Sigmoid colon (tissue), 3 donors: ENCODE data around the gene ZNF142.

ENCODE experiments used
- CTCF ChIP-seq, 4 experiments: fragments of 450-650 bp in 3 of 4; fragments of 200-600 bp in 1 of 4; IDR thresholded peaks; one replicate each; pipeline ENCODE4 v1.5.1; 2016 to 2019; ENCODE audit warnings: antibody characterized with exemption in 4 of 4, mild to moderate bottlenecking in 3 of 4, moderate library complexity in 2 of 4
- POLR2A ChIP-seq, 2 donors: fragments of 450-650 bp; IDR thresholded peaks; one replicate each; pipeline ENCODE4 v1.6.1; 2016; ENCODE audit warnings: antibody characterized with exemption in 2 of 2, mild to moderate bottlenecking in 2 of 2, moderate library complexity in 2 of 2

GRCh38 chr2:218691234-218691633 lies 31.8 kb upstream of the ZNF142 start:
- TF ChIP-seq CTCF (IDR thresholded peaks at IDR 0.05): no peak
- no peak for TF ChIP-seq POLR2A (IDR thresholded peaks at IDR 0.05)
